GM12878 (cell line): ENCODE results near the gene NUDT3. TPM values are rescaled to one million over a fixed set of nuclear protein-coding genes. Genes with fewer than 3 reads are reported as not detected.

Source experiments
- ATAC-seq: fragments of 200-7000 bp; cut with Tn5 transposase; 3 replicates; pipeline ENCODE4 v1.9.1; 2020; ENCODE audit warnings: mild to moderate bottlenecking, moderate library complexity
- BruUV-seq: library from RNA; stranded (reverse); fragments of 400-500 nt; replicated peaks from 2 replicates; lab custom pipeline; 2021; lab: Mats Ljungman, UMichigan
- CTCF ChIA-PET: fragments of 300-600 bp; sonication (Branson Sonifier 250); formaldehyde crosslinking; extraction: SDS; loops from one replicate; lab custom pipeline; 2021; ENCODE audit warnings: inconsistent platforms; lab: Yijun Ruan, JAX
- POLR2A ChIA-PET: fragments of 350-600 bp; formaldehyde crosslinking; extraction: SDS; loops from one replicate; lab custom pipeline; 2021; ENCODE audit warnings: inconsistent platforms; lab: Charles Lee
- RAD21 ChIA-PET: fragments of 300-600 bp; sonication (Branson Sonifier 250); formaldehyde crosslinking; loops from one replicate; lab custom pipeline; 2023; ENCODE audit warnings: antibody characterized with exemption; ENCODE audit not compliant: unreplicated experiment; lab: Charles Lee
- SMC1A ChIA-PET: fragments of 300-600 bp; sonication (Branson Sonifier 250); formaldehyde crosslinking; loops from one replicate; lab custom pipeline; 2023; ENCODE audit not compliant: unreplicated experiment, uncharacterized antibody; lab: Charles Lee
- DNase-seq: peaks from one replicate; pipeline ENCODE4 v3.0.0-alpha.2; 2011; ENCODE audit warnings: low read depth, low spot score
- FAIRE-seq: peaks from 3 replicates; lab custom pipeline; 2011; peaks lifted over from hg19 to GRCh38; lab: Jason Lieb, UNC
- H2AFZ ChIP-seq: 2 replicates; pipeline ENCODE4 v1.6.0; 2011; ENCODE audit warnings: low read depth, low read length, control low read depth; ENCODE audit not compliant: control insufficient read depth
- H3K27ac ChIP-seq: 2 replicates; pipeline ENCODE4 v1.5.1; 2011; ENCODE audit warnings: control low read depth; ENCODE audit not compliant: control insufficient read depth, insufficient read depth
- H3K27me3 ChIP-seq, 2 experiments: replicated peaks in 1 of 2; 2 replicates each; pipeline versions ENCODE4 v1.6.0 to v1.6.1; 2011; ENCODE audit warnings: low read length in 1 of 2; ENCODE audit not compliant: control insufficient read depth in 2 of 2, insufficient read depth in 2 of 2
- H3K36me3 ChIP-seq, 2 experiments: 2 replicates each; pipeline ENCODE4 v1.5.1; 2011; ENCODE audit warnings: low read length in 1 of 2; ENCODE audit not compliant: control insufficient read depth in 2 of 2, insufficient read depth in 2 of 2
- H3K4me1 ChIP-seq: 2 replicates; pipeline ENCODE4 v1.6.1; 2011; ENCODE audit warnings: mild to moderate bottlenecking, low read length, moderate library complexity, mixed read lengths; ENCODE audit not compliant: control insufficient read depth, insufficient read depth
- H3K4me2 ChIP-seq: 2 replicates; pipeline ENCODE4 v1.6.0; 2011; ENCODE audit warnings: control low read depth; ENCODE audit not compliant: control insufficient read depth, insufficient read depth
- H3K4me3 ChIP-seq: fragments of 200-600 bp; sonication (generic); 2 replicates; pipeline ENCODE4 v1.5.1; 2016
- H3K79me2 ChIP-seq: 2 replicates; pipeline ENCODE4 v1.6.0; 2011; ENCODE audit warnings: low read length; ENCODE audit not compliant: control insufficient read depth, insufficient read depth
- H3K9ac ChIP-seq: 2 replicates; pipeline ENCODE4 v1.8.0; 2011; ENCODE audit warnings: low read length, control low read depth, mixed read lengths; ENCODE audit not compliant: control insufficient read depth, insufficient read depth
- H3K9me3 ChIP-seq: replicated peaks from 3 replicates; pipeline ENCODE4 v1.5.1; 2011; ENCODE audit warnings: mild to moderate bottlenecking, low read length; ENCODE audit not compliant: control insufficient read depth, insufficient read depth
- H4K20me1 ChIP-seq: 2 replicates; pipeline ENCODE4 v1.6.0; 2011; ENCODE audit not compliant: control insufficient read depth, insufficient read depth
- KAT2A ChIP-seq: conservative IDR thresholded peaks from 2 replicates; pipeline ENCODE4 v1.6.1; 2011; ENCODE audit warnings: low read depth, low read length; ENCODE audit not compliant: control insufficient read depth
- POLR2AphosphoS2 ChIP-seq: IDR thresholded peaks from 2 replicates; pipeline ENCODE4 v1.6.1; 2011; ENCODE audit warnings: low read depth, mild to moderate bottlenecking, low read length, improper control_type of control experiment, moderate library complexity
- TCF12 ChIP-seq: IDR thresholded peaks from 2 replicates; pipeline ENCODE4 v1.6.1; 2011; ENCODE audit warnings: low read depth, mild to moderate bottlenecking, low read length
- ZBED1 ChIP-seq: IDR thresholded peaks from 2 replicates; pipeline ENCODE4 v1.6.1; 2016; ENCODE audit warnings: borderline replicate concordance
- WGBS: methylation state at CpG from one replicate; pipeline ENCODE4 v1.1.6; 2016; ENCODE audit warnings: low lambda C conversion rate; ENCODE audit not compliant: insufficient replicate concordance, insufficient coverage; ENCODE audit errors: missing lambda C conversion rate; 5-methylcytosine and 5-hydroxymethylcytosine counted together
- in situ Hi-C: fragments of 300-500 bp; cut with MboI; formaldehyde crosslinking; loops from 9 replicates; pipeline ENCODE4 v1.14.3; 2018; ENCODE audit warnings: mixed read lengths
- intact Hi-C: fragments of 100-400 bp; cut with micrococcal nuclease; formaldehyde crosslinking; loops from one replicate; pipeline ENCODE4 v1.14.2; 2022; ENCODE audit not compliant: unreplicated experiment
- polyA plus RNA-seq, 11 experiments: library from polyadenylated mRNA; depleted of rRNA in 4 of 11; unstranded in 6 of 11; stranded (reverse) in 5 of 11; fragments of >200 nt; fragmentation: Nextera tagmentation in 4 of 11; fragmentation: Illumina TruSeq in 1 of 11; extraction: Ambion mirVana in 4 of 11; extraction: Trizol in 1 of 11; gene quantifications; 1 replicate in 1 of 11; 2 replicates in 10 of 11; pipeline versions ENCODE4 v1.2.1 to v1.2.3, GENCODE V29; 2011 to 2016; ENCODE audit warnings: inconsistent platforms in 2 of 11, missing spikeins in 2 of 11, low read depth in 1 of 11
- total RNA-seq, 4 experiments: library from RNA; depleted of rRNA in 3 of 4; stranded (reverse); fragments of >200 nt in 3 of 4; fragmentation: Illumina TruSeq in 1 of 4; extraction: Trizol in 1 of 4; gene quantifications; 2 replicates each; pipeline versions ENCODE4 v1.2.1 to v1.2.3, GENCODE V29; 2013 to 2021
- TF ChIP-seq, protein P1 (sequence below): fragments of 450-650 bp; IDR thresholded peaks from 2 replicates; pipeline ENCODE4 v1.6.1; 2017; ENCODE audit warnings: mild to moderate bottlenecking, moderate library complexity
- TF ChIP-seq, protein P2 (sequence below): IDR thresholded peaks from 2 replicates; pipeline ENCODE4 v1.6.1; 2012; ENCODE audit warnings: improper control_type of control experiment, low read depth, low read length; ENCODE audit not compliant: insufficient replicate concordance

Gene NUDT3
- total and polyA plus RNA-seq, 10 of the 15 experiments (the other 5 are each of a cell fraction or from before 2014, with no cell fraction given), result 2.4 to 32.3 (median 25.5) TPM

DNA sequence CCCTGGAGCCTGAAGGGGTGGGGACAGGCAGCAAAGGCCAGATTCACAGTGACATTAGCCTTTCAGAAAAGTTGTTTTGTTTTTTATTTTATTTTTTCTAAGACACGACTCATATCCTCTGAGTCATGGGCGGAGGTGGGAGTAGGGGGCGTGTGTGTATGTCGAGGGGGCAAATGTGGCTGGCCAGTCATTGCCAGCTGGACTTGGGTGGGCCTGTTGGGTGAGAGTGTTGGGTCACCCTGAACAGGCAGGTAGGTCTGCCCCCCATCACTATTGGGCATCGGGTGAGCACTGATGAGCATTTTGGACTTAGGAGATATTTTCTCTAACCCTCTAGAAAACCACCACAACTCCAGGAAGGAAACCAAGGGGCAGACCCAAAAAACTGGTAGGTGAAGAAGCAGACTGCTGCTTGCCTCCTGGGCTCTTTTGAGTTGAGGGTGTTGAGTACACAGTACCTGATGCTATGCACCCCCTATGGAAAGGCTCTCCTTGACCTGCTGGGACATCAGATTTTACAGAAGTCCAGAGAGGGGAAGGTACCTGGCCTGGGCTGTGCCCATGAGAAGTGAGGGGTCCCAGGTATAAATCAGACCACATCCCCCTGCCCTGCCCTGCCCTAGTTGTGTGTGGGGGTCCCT, 149.2 kb downstream of the NUDT3 start:
- ChIA-PET RAD21 (interaction anchor here (1.5 kb wide), 1 partner anchor 47 kb away, joined by 4 read pairs; no protein-coding TSS in a partner anchor), CTCF (interaction anchor here (1.6 to 1.8 kb wide), 2 partner anchors 16 to 172 kb away, joined by 3 to 11 read pairs; no protein-coding TSS in a partner anchor), SMC1A (interaction anchor here (1.0 to 1.8 kb wide), 2 partner anchors 47 to 171 kb away, joined by 3 to 5 read pairs; no protein-coding TSS in a partner anchor), POLR2A (no interaction called here)
- Histone ChIP-seq H3K4me1 (peaks cover 23% of the 10 kb centered on the region), H3K9me3 (no peaks in the 10 kb centered on the region), H3K27ac (no peak overlapping the region), H3K79me2 (peaks cover 40% of the 10 kb centered on the region), H3K4me2 (0 out of 2 replicates have a peak overlapping the region, but pooled peaks have one; percentile 1), H3K4me3 (no peak overlapping the region), H3K36me3 (peaks cover 27 to 33% of the 10 kb centered on the region in 2 experiments), H2AFZ (no peak overlapping the region), H4K20me1 (peaks cover 5% of the 10 kb centered on the region; the same call in 1 of the 2 replicates), H3K9ac (no peak overlapping the region), H3K27me3 (no peaks in the 10 kb centered on the region)
- DNase-seq (no peak), ATAC-seq (no peak), FAIRE-seq (peak; percentile 7)
- intact Hi-C loops (no loop called here), in situ Hi-C loops (loop anchor here (5.0 to 25.0 kb wide), 2 partner anchors 174 to 369 kb away; no protein-coding TSS in a partner anchor)
- BruUV-seq, result no TSS peak
- WGBS, result 37% methylated on average over 5 of the region's 5 CpGs
- TF ChIP-seq, protein P1, sequence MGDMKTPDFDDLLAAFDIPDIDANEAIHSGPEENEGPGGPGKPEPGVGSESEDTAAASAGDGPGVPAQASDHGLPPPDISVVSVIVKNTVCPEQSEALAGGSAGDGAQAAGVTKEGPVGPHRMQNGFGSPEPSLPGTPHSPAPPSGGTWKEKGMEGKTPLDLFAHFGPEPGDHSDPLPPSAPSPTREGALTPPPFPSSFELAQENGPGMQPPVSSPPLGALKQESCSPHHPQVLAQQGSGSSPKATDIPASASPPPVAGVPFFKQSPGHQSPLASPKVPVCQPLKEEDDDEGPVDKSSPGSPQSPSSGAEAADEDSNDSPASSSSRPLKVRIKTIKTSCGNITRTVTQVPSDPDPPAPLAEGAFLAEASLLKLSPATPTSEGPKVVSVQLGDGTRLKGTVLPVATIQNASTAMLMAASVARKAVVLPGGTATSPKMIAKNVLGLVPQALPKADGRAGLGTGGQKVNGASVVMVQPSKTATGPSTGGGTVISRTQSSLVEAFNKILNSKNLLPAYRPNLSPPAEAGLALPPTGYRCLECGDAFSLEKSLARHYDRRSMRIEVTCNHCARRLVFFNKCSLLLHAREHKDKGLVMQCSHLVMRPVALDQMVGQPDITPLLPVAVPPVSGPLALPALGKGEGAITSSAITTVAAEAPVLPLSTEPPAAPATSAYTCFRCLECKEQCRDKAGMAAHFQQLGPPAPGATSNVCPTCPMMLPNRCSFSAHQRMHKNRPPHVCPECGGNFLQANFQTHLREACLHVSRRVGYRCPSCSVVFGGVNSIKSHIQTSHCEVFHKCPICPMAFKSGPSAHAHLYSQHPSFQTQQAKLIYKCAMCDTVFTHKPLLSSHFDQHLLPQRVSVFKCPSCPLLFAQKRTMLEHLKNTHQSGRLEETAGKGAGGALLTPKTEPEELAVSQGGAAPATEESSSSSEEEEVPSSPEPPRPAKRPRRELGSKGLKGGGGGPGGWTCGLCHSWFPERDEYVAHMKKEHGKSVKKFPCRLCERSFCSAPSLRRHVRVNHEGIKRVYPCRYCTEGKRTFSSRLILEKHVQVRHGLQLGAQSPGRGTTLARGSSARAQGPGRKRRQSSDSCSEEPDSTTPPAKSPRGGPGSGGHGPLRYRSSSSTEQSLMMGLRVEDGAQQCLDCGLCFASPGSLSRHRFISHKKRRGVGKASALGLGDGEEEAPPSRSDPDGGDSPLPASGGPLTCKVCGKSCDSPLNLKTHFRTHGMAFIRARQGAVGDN, result no peak
- TF ChIP-seq TCF12 (no peak), KAT2A (no peak), ZBED1 (no peak), POLR2AphosphoS2 (no peak)
- TF ChIP-seq, protein P2, sequence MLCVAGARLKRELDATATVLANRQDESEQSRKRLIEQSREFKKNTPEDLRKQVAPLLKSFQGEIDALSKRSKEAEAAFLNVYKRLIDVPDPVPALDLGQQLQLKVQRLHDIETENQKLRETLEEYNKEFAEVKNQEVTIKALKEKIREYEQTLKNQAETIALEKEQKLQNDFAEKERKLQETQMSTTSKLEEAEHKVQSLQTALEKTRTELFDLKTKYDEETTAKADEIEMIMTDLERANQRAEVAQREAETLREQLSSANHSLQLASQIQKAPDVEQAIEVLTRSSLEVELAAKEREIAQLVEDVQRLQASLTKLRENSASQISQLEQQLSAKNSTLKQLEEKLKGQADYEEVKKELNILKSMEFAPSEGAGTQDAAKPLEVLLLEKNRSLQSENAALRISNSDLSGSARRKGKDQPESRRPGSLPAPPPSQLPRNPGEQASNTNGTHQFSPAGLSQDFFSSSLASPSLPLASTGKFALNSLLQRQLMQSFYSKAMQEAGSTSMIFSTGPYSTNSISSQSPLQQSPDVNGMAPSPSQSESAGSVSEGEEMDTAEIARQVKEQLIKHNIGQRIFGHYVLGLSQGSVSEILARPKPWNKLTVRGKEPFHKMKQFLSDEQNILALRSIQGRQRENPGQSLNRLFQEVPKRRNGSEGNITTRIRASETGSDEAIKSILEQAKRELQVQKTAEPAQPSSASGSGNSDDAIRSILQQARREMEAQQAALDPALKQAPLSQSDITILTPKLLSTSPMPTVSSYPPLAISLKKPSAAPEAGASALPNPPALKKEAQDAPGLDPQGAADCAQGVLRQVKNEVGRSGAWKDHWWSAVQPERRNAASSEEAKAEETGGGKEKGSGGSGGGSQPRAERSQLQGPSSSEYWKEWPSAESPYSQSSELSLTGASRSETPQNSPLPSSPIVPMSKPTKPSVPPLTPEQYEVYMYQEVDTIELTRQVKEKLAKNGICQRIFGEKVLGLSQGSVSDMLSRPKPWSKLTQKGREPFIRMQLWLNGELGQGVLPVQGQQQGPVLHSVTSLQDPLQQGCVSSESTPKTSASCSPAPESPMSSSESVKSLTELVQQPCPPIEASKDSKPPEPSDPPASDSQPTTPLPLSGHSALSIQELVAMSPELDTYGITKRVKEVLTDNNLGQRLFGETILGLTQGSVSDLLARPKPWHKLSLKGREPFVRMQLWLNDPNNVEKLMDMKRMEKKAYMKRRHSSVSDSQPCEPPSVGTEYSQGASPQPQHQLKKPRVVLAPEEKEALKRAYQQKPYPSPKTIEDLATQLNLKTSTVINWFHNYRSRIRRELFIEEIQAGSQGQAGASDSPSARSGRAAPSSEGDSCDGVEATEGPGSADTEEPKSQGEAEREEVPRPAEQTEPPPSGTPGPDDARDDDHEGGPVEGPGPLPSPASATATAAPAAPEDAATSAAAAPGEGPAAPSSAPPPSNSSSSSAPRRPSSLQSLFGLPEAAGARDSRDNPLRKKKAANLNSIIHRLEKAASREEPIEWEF, result no peak
